HepG2 (cell line): ENCODE data around the gene TNS1. TPM values are rescaled to one million over a fixed set of nuclear protein-coding genes. Genes with fewer than 3 reads are reported as not detected.

Experiments
- ATF6 ChIP-seq: sonication (generic); formaldehyde crosslinking; conservative IDR thresholded peaks from 2 replicates; pipeline ENCODE4 v1.4.0; 2020; ENCODE audit warnings: missing genetic modification reagents
- BCLAF1 ChIP-seq: fragments of 450-650 bp; IDR thresholded peaks from 2 replicates; pipeline ENCODE4 v1.6.1; 2017; ENCODE audit warnings: mild to moderate bottlenecking
- GFI1 ChIP-seq: sonication (generic); formaldehyde crosslinking; IDR thresholded peaks from 2 replicates; pipeline ENCODE4 v1.5.0; 2020; ENCODE audit warnings: missing genetic modification reagents, mild to moderate bottlenecking, borderline replicate concordance
- ZNF574 ChIP-seq: sonication (generic); formaldehyde crosslinking; IDR thresholded peaks from 2 replicates; pipeline ENCODE4 v1.4.0; 2020; ENCODE audit warnings: missing genetic modification reagents
- ZNF609 ChIP-seq: sonication (generic); formaldehyde crosslinking; IDR thresholded peaks from 2 replicates; pipeline ENCODE4 v1.4.0; 2020; ENCODE audit warnings: mild to moderate bottlenecking, missing genetic modification reagents, borderline replicate concordance
- ZNF781 ChIP-seq: sonication (generic); formaldehyde crosslinking; IDR thresholded peaks from 2 replicates; pipeline ENCODE4 v1.5.1; 2020; ENCODE audit warnings: borderline replicate concordance, mild to moderate bottlenecking, missing genetic modification reagents; ENCODE audit errors: not compliant biosample characterization
- polyA plus RNA-seq, 8 experiments: library from polyadenylated mRNA; depleted of rRNA in 3 of 8; stranded (reverse) in 7 of 8; unstranded in 1 of 8; fragments of >200 nt; fragmentation: Illumina TruSeq in 4 of 8; extraction: Trizol in 4 of 8; gene quantifications; 2 replicates each; pipeline versions ENCODE4 v1.2.1 to v1.2.3, GENCODE V29; 2011 to 2016; ENCODE audit warnings: low read depth in 4 of 8, missing spikeins in 1 of 8, mixed read lengths in 1 of 8; ENCODE audit not compliant: insufficient read depth in 1 of 8
- total RNA-seq, 5 experiments: library from RNA; depleted of rRNA; stranded (reverse); fragments of >200 nt; fragmentation: Illumina TruSeq; extraction: Trizol; gene quantifications; 2 replicates each; pipeline ENCODE4 v1.2.3, GENCODE V29; 2016; ENCODE audit warnings: low read depth in 1 of 5

The TNS1 gene
- total and polyA plus RNA-seq, 2 of the 13 experiments (the other 11 are each of a cell fraction or from before 2014, with no cell fraction given) = 1.9 to 118 TPM

GRCh38 chr2:217756375-217757107 is 246.3 kb downstream of the TNS1 start (continued):
- TF ChIP-seq ATF6 (CRISPR knock-in tag) (no peak), ZNF781 (CRISPR knock-in tag) (no peak), BCLAF1 (no peak), ZNF574 (CRISPR knock-in tag) (peak; percentile 69), GFI1 (no peak), ZNF609 (CRISPR knock-in tag) (no peak)
